Measurements from ENCODE around the gene AASDHPPT. TPM values are rescaled to one million over a fixed set of nuclear protein-coding genes. Genes with fewer than 3 reads are reported as not detected.

The AASDHPPT gene
- total and polyA plus RNA-seq, 4 donors: 13.1 to 29.9 (median 21.6) TPM

- Histone ChIP-seq H3K9me3 (ENCODE audit: control insufficient read depth in 4 of 4, low read length in 3 of 4) (no peaks in the 10 kb centered on the region), H3K27me3 (ENCODE audit: control insufficient read depth in 4 of 4, insufficient read depth in 4 of 4, low read length in 3 of 4) (no peaks in the 10 kb centered on the region), H3K36me3 (ENCODE audit: control insufficient read depth in 4 of 4, insufficient read depth in 3 of 4, low read depth in 1 of 4, low read length in 3 of 4) (no peaks in the 10 kb centered on the region), H3K27ac (ENCODE audit: low read depth in 1 of 2, low read length in 2 of 2) (no peak overlapping the region), H3K9ac (ENCODE audit: low read depth in 1 of 2, low read length in 2 of 2) (no peak overlapping the region), H3K4me1 (ENCODE audit: control insufficient read depth in 4 of 4, insufficient read depth in 4 of 4, low read length in 3 of 4) (no peaks in the 10 kb centered on the region), H3K4me3 (ENCODE audit: low read depth in 1 of 3, low read length in 3 of 3) (no peak overlapping the region)
- TF ChIP-seq HNF4A (conservative IDR thresholded peaks at IDR 0.05): no peak
- no peak for TF ChIP-seq TAF1 (conservative IDR thresholded peaks at IDR 0.05)
- TF ChIP-seq EGR1 (IDR thresholded peaks at IDR 0.05; ENCODE audit: low read depth in 2 of 2): no peak
- TF ChIP-seq HNF4G (IDR thresholded peaks at IDR 0.05): no peak
- no peak for TF ChIP-seq FOXA1 (IDR thresholded peaks at IDR 0.05)
- TF ChIP-seq GABPA (IDR thresholded peaks at IDR 0.05 in 1 of 2, conservative IDR thresholded peaks at IDR 0.05 in 1 of 2): no peak
- TF ChIP-seq ATF3 (IDR thresholded peaks at IDR 0.05): no peak
- TF ChIP-seq NR2F2 (IDR thresholded peaks at IDR 0.05): no peak
- no peak for TF ChIP-seq CTCF (IDR thresholded peaks at IDR 0.05; ENCODE audit: low read depth, low read length, missing input control)
- no peak for TF ChIP-seq YY1 (IDR thresholded peaks at IDR 0.05)
- no peak for TF ChIP-seq ZBTB33 (IDR thresholded peaks at IDR 0.05)
- no peak for TF ChIP-seq JUND (IDR thresholded peaks at IDR 0.05)
- TF ChIP-seq SP1 (IDR thresholded peaks at IDR 0.05): no peak
- TF ChIP-seq RXRA (IDR thresholded peaks at IDR 0.05): no peak
- TF ChIP-seq REST (IDR thresholded peaks at IDR 0.05): no peak
- no peak for TF ChIP-seq MAX (IDR thresholded peaks at IDR 0.05)
- TF ChIP-seq FOXA2 (IDR thresholded peaks at IDR 0.05): no peak
- DNase-seq (ENCODE audit: low spot score): no peak
- WGBS: 70% methylated on average over 3 of the region's 3 CpGs
These were observed 45.5 kb upstream of the AASDHPPT start for GRCh38 chr11:106031936-106032335.

- H3K9ac ChIP-seq (ENCODE audit: low read depth in 1 of 2, low read length in 2 of 2): no peak overlapping the region
- H3K9me3 ChIP-seq (ENCODE audit: control insufficient read depth in 4 of 4, low read length in 3 of 4): no peaks in the 10 kb centered on the region
- 80% methylated on average over 2 of the region's 2 CpGs for WGBS
- no peaks in the 10 kb centered on the region for H3K27me3 ChIP-seq (ENCODE audit: control insufficient read depth in 4 of 4, insufficient read depth in 4 of 4, low read length in 3 of 4)
- TF ChIP-seq ATF3 (IDR thresholded peaks at IDR 0.05): no peak
- TF ChIP-seq JUND (IDR thresholded peaks at IDR 0.05): no peak
- no peak for TF ChIP-seq HNF4G (IDR thresholded peaks at IDR 0.05)
- no peak for TF ChIP-seq ZBTB33 (IDR thresholded peaks at IDR 0.05)
- TF ChIP-seq HNF4A (conservative IDR thresholded peaks at IDR 0.05): no peak
- no peak for TF ChIP-seq TAF1 (conservative IDR thresholded peaks at IDR 0.05)
- TF ChIP-seq SP1 (IDR thresholded peaks at IDR 0.05): no peak
- H3K4me3 ChIP-seq (ENCODE audit: low read depth in 1 of 3, low read length in 3 of 3): no peak overlapping the region
- no peak for DNase-seq (ENCODE audit: low spot score)
- H3K27ac ChIP-seq (ENCODE audit: low read depth in 1 of 2, low read length in 2 of 2): no peak overlapping the region
- no peaks in the 10 kb centered on the region for H3K4me1 ChIP-seq (ENCODE audit: control insufficient read depth in 4 of 4, insufficient read depth in 4 of 4, low read length in 3 of 4)
- H3K36me3 ChIP-seq (ENCODE audit: control insufficient read depth in 4 of 4, insufficient read depth in 3 of 4, low read depth in 1 of 4, low read length in 3 of 4): no peaks in the 10 kb centered on the region
These were observed 44.6 kb upstream of the AASDHPPT start for GRCh38 chr11:106032861-106033260.
